IMR-90 (cell line): Measurements from ENCODE around the gene C15orf61. TPM values are rescaled to one million over a fixed set of nuclear protein-coding genes. Genes with fewer than 3 reads are reported as not detected.

ENCODE experiments used
- ATAC-seq: fragments of 200-7000 bp; cut with Tn5 transposase; 2 replicates; pipeline ENCODE4 v1.9.1; 2020; ENCODE audit warnings: low read depth, mild to moderate bottlenecking, moderate library complexity
- BruUV-seq: library from RNA; stranded (reverse); fragments of 400-500 nt; replicated peaks from 2 replicates; lab custom pipeline; 2021; lab: Mats Ljungman, UMichigan
- CTCF ChIA-PET: fragments of 300-600 bp; formaldehyde crosslinking; extraction: SDS; loops from one replicate; lab custom pipeline; 2021; ENCODE audit warnings: antibody characterized with exemption; lab: Yijun Ruan, JAX
- POLR2A ChIA-PET: fragments of 300-600 bp; sonication (Branson Sonifier 250); formaldehyde crosslinking; loops from one replicate; lab custom pipeline; 2022; ENCODE audit warnings: antibody characterized with exemption; ENCODE audit not compliant: unreplicated experiment; lab: Charles Lee
- DNase-seq: peaks from one replicate; pipeline ENCODE4 v3.0.0; 2013
- H2AFZ ChIP-seq: replicated peaks from 2 replicates; pipeline ENCODE3; 2013; ENCODE audit warnings: low read length, mild to moderate bottlenecking; ENCODE audit not compliant: poor library complexity
- H2AK5ac ChIP-seq: 2 replicates; pipeline ENCODE4 v1.6.1; 2013; ENCODE audit warnings: low read depth, low read length, inconsistent platforms
- H2AK9ac ChIP-seq: replicated peaks from 2 replicates; pipeline ENCODE3; 2013; ENCODE audit warnings: mild to moderate bottlenecking, low read depth, low read length, moderate library complexity; ENCODE audit not compliant: poor library complexity
- H2BK120ac ChIP-seq: 2 replicates; pipeline ENCODE4 v1.6.1; 2013; ENCODE audit warnings: low read depth, low read length, inconsistent platforms
- H2BK15ac ChIP-seq: 3 replicates; pipeline ENCODE4 v1.6.1; 2013; ENCODE audit warnings: low read depth, low read length, inconsistent platforms
- H2BK20ac ChIP-seq: 2 replicates; pipeline ENCODE4 v1.6.1; 2013; ENCODE audit warnings: low read depth, mild to moderate bottlenecking, inconsistent platforms, low read length, moderate library complexity
- H2BK5ac ChIP-seq: 2 replicates; pipeline ENCODE4 v1.6.1; 2013; ENCODE audit warnings: mild to moderate bottlenecking, low read depth, low read length, inconsistent platforms; ENCODE audit not compliant: poor library complexity, severe bottlenecking
- H3K14ac ChIP-seq: replicated peaks from 2 replicates; pipeline ENCODE4 v1.6.1; 2013; ENCODE audit warnings: low read depth, low read length, inconsistent platforms
- H3K18ac ChIP-seq: 2 replicates; pipeline ENCODE4 v1.6.1; 2013; ENCODE audit warnings: low read depth, low read length, control low read depth
- H3K23ac ChIP-seq: 2 replicates; pipeline ENCODE4 v1.6.1; 2013; ENCODE audit warnings: low read depth, low read length, inconsistent platforms
- H3K27ac ChIP-seq: 2 replicates; pipeline ENCODE4 v1.5.1; 2013; ENCODE audit warnings: mild to moderate bottlenecking, control low read depth, low read length; ENCODE audit not compliant: insufficient read depth
- H3K27me3 ChIP-seq: 2 replicates; pipeline ENCODE4 v1.6.1; 2013; ENCODE audit warnings: low read length; ENCODE audit not compliant: control insufficient read depth, insufficient read depth
- H3K36me3 ChIP-seq: 2 replicates; pipeline ENCODE4 v1.6.1; 2013; ENCODE audit warnings: low read length, mixed read lengths; ENCODE audit not compliant: control insufficient read depth, insufficient read depth
- H3K4ac ChIP-seq: 2 replicates; pipeline ENCODE4 v1.6.1; 2013; ENCODE audit warnings: low read depth, low read length, inconsistent platforms
- H3K4me1 ChIP-seq: 2 replicates; pipeline ENCODE4 v1.6.1; 2013; ENCODE audit warnings: low read length, mixed read lengths; ENCODE audit not compliant: control insufficient read depth, insufficient read depth
- H3K4me2 ChIP-seq: 2 replicates; pipeline ENCODE4 v1.6.1; 2013; ENCODE audit warnings: low read depth, mild to moderate bottlenecking, control low read depth, low read length, moderate library complexity
- H3K4me3 ChIP-seq: 2 replicates; pipeline ENCODE4 v1.5.1; 2013; ENCODE audit warnings: low read depth, mild to moderate bottlenecking, control low read depth, low read length, moderate library complexity; ENCODE audit not compliant: insufficient read depth
- H3K56ac ChIP-seq: 2 replicates; pipeline ENCODE4 v1.6.1; 2013; ENCODE audit warnings: low read length, inconsistent platforms; ENCODE audit not compliant: insufficient read depth; ENCODE audit errors: extremely low read depth
- H3K79me1 ChIP-seq, 2 experiments: 2 replicates each; pipeline ENCODE4 v1.6.1; 2013; ENCODE audit warnings: low read length in 2 of 2, inconsistent platforms in 1 of 2, low read depth in 1 of 2
- H3K9ac ChIP-seq: 2 replicates; pipeline ENCODE4 v1.6.1; 2013; ENCODE audit warnings: low read depth, low read length, control low read depth
- H3K9me1 ChIP-seq: 2 replicates; pipeline ENCODE4 v1.6.1; 2013; ENCODE audit warnings: low read length, inconsistent platforms; ENCODE audit not compliant: insufficient read depth
- H3K9me3 ChIP-seq: 2 replicates; pipeline ENCODE4 v1.6.1; 2013; ENCODE audit warnings: low read length; ENCODE audit not compliant: control insufficient read depth, insufficient read depth
- H4K20me1 ChIP-seq: 2 replicates; pipeline ENCODE4 v1.6.1; 2013; ENCODE audit warnings: low read length, inconsistent platforms; ENCODE audit not compliant: insufficient read depth
- H4K5ac ChIP-seq: 2 replicates; pipeline ENCODE4 v1.6.1; 2013; ENCODE audit warnings: mild to moderate bottlenecking, low read depth, low read length, control low read depth
- H4K8ac ChIP-seq, 2 experiments: 2 replicates each; pipeline ENCODE4 v1.6.1; 2013; ENCODE audit warnings: low read depth in 2 of 2, low read length in 2 of 2, control low read depth in 1 of 2, inconsistent platforms in 1 of 2
- H4K91ac ChIP-seq: 2 replicates; pipeline ENCODE4 v1.6.1; 2013; ENCODE audit warnings: low read depth, low read length, inconsistent platforms; ENCODE audit not compliant: insufficient read depth
- BHLHE40 ChIP-seq: fragments of 150-350 bp; IDR thresholded peaks from 2 replicates; pipeline ENCODE4 v1.6.1; 2016; ENCODE audit warnings: mild to moderate bottlenecking, low read depth, low read length
- CEBPB ChIP-seq: IDR thresholded peaks from 2 replicates; pipeline ENCODE4 v1.6.1; 2012; ENCODE audit warnings: low read depth, low read length, improper control_type of control experiment
- CHD1 ChIP-seq: IDR thresholded peaks from 2 replicates; pipeline ENCODE4 v1.6.1; 2012; ENCODE audit warnings: low read depth, low read length, improper control_type of control experiment
- FOS ChIP-seq: fragments of 150-350 bp; IDR thresholded peaks from 2 replicates; pipeline ENCODE4 v1.6.1; 2016; ENCODE audit warnings: low read depth, low read length
- MAFK ChIP-seq: IDR thresholded peaks from 2 replicates; pipeline ENCODE4 v1.6.1; 2012; ENCODE audit warnings: low read depth, low read length, improper control_type of control experiment
- MAZ ChIP-seq: IDR thresholded peaks from 2 replicates; pipeline ENCODE4 v1.6.1; 2012; ENCODE audit warnings: low read depth, mild to moderate bottlenecking, low read length, improper control_type of control experiment, moderate library complexity, borderline replicate concordance
- MXI1 ChIP-seq: IDR thresholded peaks from 2 replicates; pipeline ENCODE4 v1.6.1; 2012; ENCODE audit warnings: low read depth, mild to moderate bottlenecking, low read length, moderate library complexity, borderline replicate concordance
- NFE2L2 ChIP-seq: fragments of 150-350 bp; IDR thresholded peaks from 2 replicates; pipeline ENCODE4 v1.6.1; 2016; ENCODE audit warnings: low read depth, mild to moderate bottlenecking, low read length
- POLR2A ChIP-seq: IDR thresholded peaks from 2 replicates; pipeline ENCODE4 v1.6.1; 2012; ENCODE audit warnings: mild to moderate bottlenecking, low read depth, low read length
- RAD21 ChIP-seq: IDR thresholded peaks from 2 replicates; pipeline ENCODE4 v1.6.1; 2012; ENCODE audit warnings: low read length, improper control_type of control experiment
- RCOR1 ChIP-seq: IDR thresholded peaks from 2 replicates; pipeline ENCODE4 v1.6.1; 2012; ENCODE audit warnings: mild to moderate bottlenecking, low read length, improper control_type of control experiment; ENCODE audit not compliant: insufficient replicate concordance
- RFX5 ChIP-seq: IDR thresholded peaks from 2 replicates; pipeline ENCODE4 v1.8.0; 2012; ENCODE audit warnings: low read depth, mild to moderate bottlenecking, low read length, moderate library complexity
- SMC3 ChIP-seq: fragments of 150-350 bp; IDR thresholded peaks from 2 replicates; pipeline ENCODE4 v1.6.1; 2016; ENCODE audit warnings: low read depth, mild to moderate bottlenecking, antibody characterized with exemption, low read length, moderate library complexity
- WGBS, 2 experiments: methylation state at CpG; one replicate each; pipeline versions ENCODE4 v1.1.5 to v1.1.7; 2013; ENCODE audit warnings: missing lambda C conversion rate in 2 of 2; ENCODE audit not compliant: insufficient read length in 1 of 2; ENCODE audit errors: extremely low coverage in 2 of 2; 5-methylcytosine and 5-hydroxymethylcytosine counted together
- dilution Hi-C: fragments of 300-500 bp; cut with HindIII; formaldehyde crosslinking; loops from one replicate; pipeline ENCODE4 v1.14.3; 2018; ENCODE audit warnings: low sequenced_read_pairs; ENCODE audit not compliant: unreplicated experiment
- in situ Hi-C: fragments of 300-500 bp; cut with MboI; formaldehyde crosslinking; loops from 3 replicates; pipeline ENCODE4 v1.14.3; 2019; ENCODE audit warnings: low sequenced_read_pairs, inconsistent platforms, mixed read lengths
- intact Hi-C: fragments of 100-400 bp; cut with micrococcal nuclease; formaldehyde crosslinking; loops from 2 replicates; pipeline ENCODE4 v1.10.0; 2022
- polyA plus RNA-seq, 3 experiments: library from polyadenylated mRNA; depleted of rRNA; stranded (reverse); fragments of >200 nt; gene quantifications; 2 replicates each; pipeline ENCODE4 v1.2.3, GENCODE V29; 2012; ENCODE audit warnings: low replicate concordance in 1 of 3
- total RNA-seq: library from RNA; depleted of rRNA; stranded (reverse); fragments of >200 nt; gene quantifications from 2 replicates; pipeline ENCODE4 v1.2.3, GENCODE V29; 2012
- TF ChIP-seq, protein P1 (sequence below): fragments of 150-350 bp; IDR thresholded peaks from 2 replicates; pipeline ENCODE4 v1.6.1; 2017; ENCODE audit warnings: mild to moderate bottlenecking, antibody characterized with exemption, low read length, low read depth
- TF ChIP-seq, protein P2 (sequence below): fragments of 150-350 bp; IDR thresholded peaks from 2 replicates; pipeline ENCODE4 v1.6.1; 2016; ENCODE audit warnings: low read depth, mild to moderate bottlenecking, low read length, moderate library complexity, borderline replicate concordance
- TF ChIP-seq, protein P3 (sequence below): conservative IDR thresholded peaks from 2 replicates; pipeline ENCODE4 v1.5.1; 2012; ENCODE audit warnings: mild to moderate bottlenecking, low read depth, low read length, improper control_type of control experiment

C15orf61 gene
- total and polyA plus RNA-seq, 2 of the 4 experiments (the other 2 are of a cell fraction): 1.4 to 2.5 TPM

DNA sequence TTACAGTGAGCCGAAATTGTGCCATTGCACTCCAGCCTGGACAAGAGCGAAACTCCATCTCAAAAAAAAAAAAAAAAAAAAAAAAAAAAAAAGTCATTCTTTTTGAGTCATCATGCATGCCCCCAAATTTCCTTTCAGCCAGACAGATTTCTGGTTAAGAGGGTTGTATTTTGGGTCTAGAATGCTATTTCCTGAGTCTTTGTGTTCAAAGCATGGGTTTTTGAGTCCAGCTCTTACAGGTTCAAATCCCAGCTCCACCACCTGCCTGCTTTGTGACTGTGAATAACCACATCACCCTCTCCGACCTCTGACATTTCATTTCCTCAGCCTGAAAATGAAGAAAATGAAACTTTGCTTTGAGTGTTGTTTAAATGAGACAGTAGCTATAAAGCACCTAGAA, 9.3 kb upstream of the C15orf61 start:
- Histone ChIP-seq H3K4ac (peak overlapping the region; percentile 65), H2AK5ac (peak overlapping the region; percentile 14; the same call in 1 of the 2 replicates), H2BK15ac (no peak overlapping the region), H3K9ac (no peak overlapping the region), H2BK5ac (no peak overlapping the region), H4K8ac (peak overlapping the region in 1 of 2 experiments; percentile 75; a peak in 1 of 4 replicates), H3K4me1 (peaks cover 7% of the 10 kb centered on the region), H3K36me3 (no peaks in the 10 kb centered on the region), H3K23ac (no peak overlapping the region), H4K91ac (peak overlapping the region; percentile 57; the same call in 1 of the 2 replicates), H2AFZ (no peak overlapping the region), H4K20me1 (no peaks in the 10 kb centered on the region), H3K56ac (no peak overlapping the region), H3K18ac (no peak overlapping the region; the same call in 1 of the 2 replicates), H3K14ac (peak overlapping the region; percentile 57), H3K27ac (peak overlapping the region; percentile 50; the same call in 1 of the 2 replicates), H3K79me1 (no peaks in the 10 kb centered on the region), H2AK9ac (no peak overlapping the region), H3K4me2 (no peak overlapping the region), H4K5ac (no peak overlapping the region), H3K9me3 (no peaks in the 10 kb centered on the region), H2BK120ac (peak overlapping the region; percentile 75; the same call in 1 of the 2 replicates), H3K4me3 (no peak overlapping the region), H2BK20ac (peak overlapping the region; percentile 88), H3K9me1 (peaks cover 2% of the 10 kb centered on the region; the same call in 1 of the 2 replicates), H3K27me3 (no peaks in the 10 kb centered on the region)
- in situ Hi-C loops: no loop called here
- TF ChIP-seq RAD21 (no peak), MXI1 (no peak), CEBPB (no peak), RCOR1 (no peak), NFE2L2 (no peak), MAFK (no peak), RFX5 (no peak), POLR2A (no peak), FOS (no peak), MAZ (no peak), SMC3 (no peak), BHLHE40 (no peak), CHD1 (no peak)
- TF ChIP-seq, protein P1, sequence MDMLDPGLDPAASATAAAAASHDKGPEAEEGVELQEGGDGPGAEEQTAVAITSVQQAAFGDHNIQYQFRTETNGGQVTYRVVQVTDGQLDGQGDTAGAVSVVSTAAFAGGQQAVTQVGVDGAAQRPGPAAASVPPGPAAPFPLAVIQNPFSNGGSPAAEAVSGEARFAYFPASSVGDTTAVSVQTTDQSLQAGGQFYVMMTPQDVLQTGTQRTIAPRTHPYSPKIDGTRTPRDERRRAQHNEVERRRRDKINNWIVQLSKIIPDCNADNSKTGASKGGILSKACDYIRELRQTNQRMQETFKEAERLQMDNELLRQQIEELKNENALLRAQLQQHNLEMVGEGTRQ: no peak
- TF ChIP-seq, protein P2, sequence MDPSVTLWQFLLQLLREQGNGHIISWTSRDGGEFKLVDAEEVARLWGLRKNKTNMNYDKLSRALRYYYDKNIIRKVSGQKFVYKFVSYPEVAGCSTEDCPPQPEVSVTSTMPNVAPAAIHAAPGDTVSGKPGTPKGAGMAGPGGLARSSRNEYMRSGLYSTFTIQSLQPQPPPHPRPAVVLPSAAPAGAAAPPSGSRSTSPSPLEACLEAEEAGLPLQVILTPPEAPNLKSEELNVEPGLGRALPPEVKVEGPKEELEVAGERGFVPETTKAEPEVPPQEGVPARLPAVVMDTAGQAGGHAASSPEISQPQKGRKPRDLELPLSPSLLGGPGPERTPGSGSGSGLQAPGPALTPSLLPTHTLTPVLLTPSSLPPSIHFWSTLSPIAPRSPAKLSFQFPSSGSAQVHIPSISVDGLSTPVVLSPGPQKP: no peak
- TF ChIP-seq, protein P3, sequence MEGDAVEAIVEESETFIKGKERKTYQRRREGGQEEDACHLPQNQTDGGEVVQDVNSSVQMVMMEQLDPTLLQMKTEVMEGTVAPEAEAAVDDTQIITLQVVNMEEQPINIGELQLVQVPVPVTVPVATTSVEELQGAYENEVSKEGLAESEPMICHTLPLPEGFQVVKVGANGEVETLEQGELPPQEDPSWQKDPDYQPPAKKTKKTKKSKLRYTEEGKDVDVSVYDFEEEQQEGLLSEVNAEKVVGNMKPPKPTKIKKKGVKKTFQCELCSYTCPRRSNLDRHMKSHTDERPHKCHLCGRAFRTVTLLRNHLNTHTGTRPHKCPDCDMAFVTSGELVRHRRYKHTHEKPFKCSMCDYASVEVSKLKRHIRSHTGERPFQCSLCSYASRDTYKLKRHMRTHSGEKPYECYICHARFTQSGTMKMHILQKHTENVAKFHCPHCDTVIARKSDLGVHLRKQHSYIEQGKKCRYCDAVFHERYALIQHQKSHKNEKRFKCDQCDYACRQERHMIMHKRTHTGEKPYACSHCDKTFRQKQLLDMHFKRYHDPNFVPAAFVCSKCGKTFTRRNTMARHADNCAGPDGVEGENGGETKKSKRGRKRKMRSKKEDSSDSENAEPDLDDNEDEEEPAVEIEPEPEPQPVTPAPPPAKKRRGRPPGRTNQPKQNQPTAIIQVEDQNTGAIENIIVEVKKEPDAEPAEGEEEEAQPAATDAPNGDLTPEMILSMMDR: no peak
- no TSS peak for BruUV-seq
- dilution Hi-C loops: no loop called here
- ATAC-seq (no peak), DNase-seq (peak; percentile 11)
- POLR2A ChIA-PET: no interaction called here
- no CpG with 5 or more reads among the region's 3 CpGs for WGBS, 2 experiments
- CTCF ChIA-PET: interaction anchor here (0.8 kb wide), 1 partner anchor 243 kb away, joined by 3 read pairs; no protein-coding TSS in a partner anchor
- intact Hi-C loops: no loop called here
